Measurements from ENCODE around the gene SDCCAG8.

GRCh38 chr1:243315455-243315854, 59.6 kb downstream of the SDCCAG8 start:
- TF ChIP-seq CTCF (IDR thresholded peaks at IDR 0.05; ENCODE audit: poor library complexity) (no peak), EZH2phosphoT487 (IDR thresholded peaks at IDR 0.05; ENCODE audit: low read depth, severe bottlenecking, unreplicated experiment) (no peak), EZH2 (IDR thresholded peaks at IDR 0.05; ENCODE audit: borderline replicate concordance) (no peak)
